Measurements from ENCODE around the gene SLC25A24.
"Not testable (repeated sequence)": the region's sequence is repeated elsewhere in the genome, so short reads cannot be mapped to it uniquely, and the experiment has no call there.

Gene SLC25A24

DNA sequence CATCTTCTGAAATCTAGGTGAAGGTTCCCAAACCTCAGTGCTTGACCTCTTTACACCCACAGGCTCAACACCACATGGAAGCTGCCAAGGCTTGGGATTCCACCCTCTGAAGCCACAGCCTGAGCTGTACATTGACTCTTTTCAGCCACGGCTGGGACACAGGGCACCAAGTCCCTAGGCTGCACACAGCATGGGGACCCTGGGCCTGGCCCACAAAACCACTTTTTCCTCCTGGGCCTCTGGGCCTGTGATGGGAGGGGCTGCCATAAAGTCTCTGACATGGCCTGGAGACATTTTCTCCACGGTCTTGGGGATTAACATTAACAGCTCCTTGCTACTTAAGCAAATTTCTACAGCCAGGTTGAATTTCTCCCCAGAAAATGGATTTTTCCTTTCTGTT is 67.8 kb downstream of the SLC25A24 start:
- not testable (repeated sequence) for DNase-seq

DNA sequence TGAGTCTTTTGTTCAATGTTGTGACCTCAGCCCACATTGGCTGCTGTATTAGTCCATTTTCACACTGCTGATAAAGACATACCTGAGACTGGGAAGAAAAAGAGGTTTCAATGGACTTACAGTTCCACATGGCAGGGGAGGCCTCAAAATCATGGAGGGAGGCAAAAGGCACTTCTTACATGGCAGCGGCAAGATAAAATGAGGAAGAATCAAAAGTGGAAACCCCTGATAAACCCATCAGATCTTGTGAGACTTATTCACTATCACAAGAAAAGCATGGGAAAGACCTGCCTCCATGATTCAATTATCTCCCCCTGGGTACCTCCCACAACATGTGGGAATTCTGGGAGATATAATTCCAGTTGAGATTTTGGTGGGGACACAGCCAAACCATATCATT is 68.9 kb downstream of the SLC25A24 start:
- not testable (repeated sequence) for DNase-seq

DNA sequence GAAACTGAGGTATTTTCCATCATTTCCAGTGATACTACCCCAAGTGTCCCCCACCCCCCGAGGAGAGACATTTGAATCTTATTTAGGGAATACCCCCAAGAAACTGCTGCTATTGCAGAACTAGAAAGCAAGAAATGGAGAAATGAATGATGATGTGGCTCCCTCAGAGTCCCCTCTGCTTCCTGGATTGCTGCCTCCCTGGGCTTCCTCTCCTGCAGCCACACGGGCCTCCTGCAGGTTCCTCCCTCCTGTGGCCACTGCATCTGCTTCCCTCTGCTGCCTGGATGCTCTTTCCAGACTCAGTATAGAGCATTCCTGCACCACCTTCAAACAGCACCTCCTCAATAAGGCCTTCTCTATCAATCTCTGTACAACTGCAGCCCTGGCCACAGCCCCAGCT is 69.3 kb downstream of the SLC25A24 start:
- DNase-seq, result no peak

DNA sequence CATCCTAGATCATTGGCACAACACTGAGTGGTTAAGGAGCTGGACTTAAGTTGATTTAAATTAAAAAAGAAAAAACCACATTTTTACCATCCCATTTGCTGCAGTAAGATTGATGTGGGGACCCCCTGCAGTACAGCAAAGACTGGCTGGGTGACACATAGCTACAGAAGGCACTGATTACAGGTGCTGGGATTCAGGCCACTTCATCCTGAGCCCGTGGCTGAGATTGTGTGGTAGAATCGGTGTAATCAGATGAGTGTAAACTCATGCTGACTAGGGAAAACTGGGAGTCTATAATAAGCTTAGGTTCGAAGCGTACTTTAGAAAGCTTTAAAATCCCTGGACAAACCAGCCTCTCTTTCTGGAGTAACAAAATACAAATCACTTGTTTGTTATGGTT is 70.1 kb downstream of the SLC25A24 start:
- DNase-seq, result no peak

DNA sequence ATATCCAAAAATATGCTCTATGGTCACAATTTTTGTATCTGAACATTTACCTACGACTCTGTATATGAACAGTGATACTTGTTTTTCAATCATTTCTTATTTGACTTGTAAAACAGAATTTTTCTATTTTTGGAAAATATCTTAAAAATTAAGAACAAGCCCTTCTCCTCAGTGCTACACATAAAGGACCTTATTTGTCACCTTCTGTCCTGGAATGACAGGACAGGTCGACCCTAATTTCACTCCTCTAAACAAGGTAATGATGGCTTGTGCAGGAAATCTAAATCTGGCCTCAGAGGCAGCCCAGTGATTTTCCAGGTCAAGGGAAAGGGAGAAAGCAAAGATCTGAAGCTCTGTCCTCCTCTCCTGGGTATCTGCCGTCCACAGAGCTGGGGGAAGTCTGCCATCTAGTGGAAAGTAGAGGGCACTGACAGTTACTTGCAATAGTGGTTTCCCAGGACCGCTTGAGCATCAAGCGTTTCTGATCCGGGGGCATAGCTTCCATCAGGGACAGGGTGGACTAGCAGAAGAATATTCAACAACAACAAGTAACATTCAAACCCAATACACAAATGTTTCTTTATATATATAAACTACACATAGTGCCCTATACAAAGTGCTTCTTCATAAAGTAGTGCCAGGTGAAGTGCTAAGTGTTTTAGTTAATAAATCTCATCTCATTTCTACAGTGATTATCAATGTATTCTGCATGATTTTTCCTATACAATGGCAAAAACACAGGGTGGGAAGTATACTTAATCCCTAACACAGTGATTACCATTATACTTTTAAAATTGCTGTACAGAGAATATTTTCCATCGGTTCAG is 74.6 kb downstream of the SLC25A24 start:
- peak; percentile 69 for DNase-seq

DNA sequence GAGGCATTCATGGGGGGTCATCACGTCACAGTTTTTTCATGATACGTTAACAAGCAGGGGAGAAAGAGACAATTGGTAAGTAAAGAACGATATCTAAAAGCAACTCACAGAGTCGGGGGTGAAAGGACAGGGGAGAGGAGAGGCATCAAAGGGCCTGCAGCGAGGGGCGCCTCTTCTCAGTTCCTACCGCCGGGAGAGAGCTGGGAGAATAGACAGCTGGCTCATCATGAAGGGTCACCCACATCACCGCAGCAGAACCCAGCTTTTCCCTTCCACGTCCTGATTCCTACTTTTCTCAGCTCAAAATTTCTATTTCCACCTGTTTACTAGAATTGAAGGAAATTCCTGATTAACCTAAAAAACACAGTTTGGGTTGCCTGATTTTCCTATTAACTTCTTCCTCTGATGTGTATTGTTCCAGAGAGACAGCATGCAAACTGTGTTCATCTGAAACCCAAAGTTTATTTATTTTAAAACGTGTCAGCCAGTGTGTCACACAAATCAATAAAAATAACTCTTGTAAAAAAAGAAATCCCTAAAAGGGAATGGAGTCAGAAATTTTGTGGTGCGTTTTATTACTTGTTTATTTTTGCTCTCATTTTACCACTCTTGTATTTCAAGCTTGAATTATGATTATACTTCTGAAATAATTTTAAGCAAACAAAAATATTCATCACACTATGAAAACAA is 75.4 kb downstream of the SLC25A24 start:
- no peak for DNase-seq

DNA sequence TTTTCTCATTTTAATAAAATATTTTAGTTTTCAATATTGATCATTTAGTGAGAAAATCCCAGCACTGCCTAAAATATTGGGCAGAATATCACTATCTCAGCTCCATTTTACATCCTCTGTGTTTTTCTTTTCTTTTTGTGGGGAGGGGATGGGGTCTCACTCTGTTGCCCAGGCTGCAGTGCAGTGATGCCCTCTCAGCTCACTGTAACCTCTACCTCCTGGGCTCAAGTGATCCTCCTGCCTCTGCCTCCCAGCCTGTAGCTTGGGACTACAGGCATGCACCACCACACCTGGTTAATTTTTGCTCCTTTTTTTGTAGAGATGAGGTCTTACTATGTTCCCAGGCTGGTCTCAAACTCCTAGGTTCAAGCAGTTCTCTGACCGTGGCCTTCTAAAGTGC is 76.1 kb downstream of the SLC25A24 start:
- no peak for DNase-seq

DNA sequence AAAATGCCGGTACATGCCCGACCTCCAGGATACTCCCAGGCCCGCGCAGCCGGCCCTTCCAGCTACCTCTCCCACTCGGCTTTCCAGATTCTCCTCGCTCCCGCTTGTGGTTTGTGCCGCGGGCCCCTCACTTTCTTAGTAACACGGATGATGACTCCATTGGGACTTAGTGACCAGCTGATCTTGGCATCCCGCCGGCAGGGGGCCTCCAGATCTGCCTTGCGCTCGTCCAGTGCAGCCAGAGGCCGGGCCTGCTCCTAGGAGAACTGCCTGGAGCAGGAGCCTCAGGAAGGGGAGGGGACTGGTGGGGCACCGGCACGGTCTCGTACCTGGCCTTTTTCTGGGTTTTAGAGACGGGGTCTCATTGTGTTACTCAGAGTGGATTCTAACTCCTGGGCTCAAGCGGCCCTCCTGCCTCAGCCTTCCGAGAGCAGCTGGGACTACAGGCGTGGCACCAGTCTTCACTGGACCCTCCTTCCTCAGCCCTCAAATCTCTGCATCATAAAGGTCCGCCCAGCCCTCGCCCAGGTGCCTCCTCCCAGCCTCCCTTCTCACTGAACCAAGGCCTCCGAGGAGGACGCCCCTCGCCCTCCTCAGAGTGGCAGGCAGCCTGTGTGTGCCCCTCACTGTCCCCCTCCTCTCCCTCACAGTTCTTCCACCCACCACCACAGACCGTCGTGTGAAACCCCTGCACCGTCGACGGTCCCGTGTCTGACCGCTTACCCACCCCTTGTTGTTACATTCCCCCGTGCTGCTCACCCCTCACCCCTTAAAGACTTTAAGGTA is 78.6 kb downstream of the SLC25A24 start:
- no peak for DNase-seq

DNA sequence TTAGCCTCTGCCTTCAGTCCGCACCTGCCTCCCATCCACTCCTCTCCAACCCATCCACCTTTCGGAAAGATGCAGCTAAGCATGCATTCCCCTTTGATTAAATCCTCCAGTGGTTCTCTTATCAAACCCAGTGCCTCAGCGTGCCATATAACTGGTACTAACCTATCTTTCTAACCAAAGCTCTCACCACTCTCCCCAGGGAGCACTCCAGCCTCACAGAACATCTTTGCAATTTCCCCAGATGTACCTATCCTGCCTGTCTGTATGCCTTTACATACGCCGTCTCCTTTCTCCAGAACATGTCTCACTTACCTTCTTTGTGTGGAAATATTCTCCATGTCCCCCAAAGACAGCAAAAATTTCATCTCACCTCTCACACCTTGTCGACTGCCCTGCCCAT is 80.0 kb downstream of the SLC25A24 start:
- no peak for DNase-seq

DNA sequence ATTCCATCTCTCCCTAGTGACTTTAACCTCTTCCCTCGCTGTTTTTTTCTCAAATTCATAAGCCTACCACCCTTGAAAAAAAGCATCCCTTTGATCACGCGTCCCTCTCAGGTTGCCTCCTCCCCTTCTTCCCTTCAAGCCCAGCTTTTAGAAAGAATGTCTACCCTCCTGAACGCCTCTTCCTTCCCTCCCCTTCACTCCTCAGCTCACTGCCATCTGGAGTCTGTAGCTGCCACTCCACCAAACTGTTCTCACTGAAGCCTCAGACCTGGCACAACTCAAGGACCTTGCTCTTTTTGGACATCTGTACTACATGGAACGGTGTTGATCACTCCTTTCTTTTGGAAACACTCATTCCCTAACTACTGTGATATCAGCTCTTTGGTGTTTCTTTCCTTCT is 80.6 kb downstream of the SLC25A24 start:
- no peak for DNase-seq

DNA sequence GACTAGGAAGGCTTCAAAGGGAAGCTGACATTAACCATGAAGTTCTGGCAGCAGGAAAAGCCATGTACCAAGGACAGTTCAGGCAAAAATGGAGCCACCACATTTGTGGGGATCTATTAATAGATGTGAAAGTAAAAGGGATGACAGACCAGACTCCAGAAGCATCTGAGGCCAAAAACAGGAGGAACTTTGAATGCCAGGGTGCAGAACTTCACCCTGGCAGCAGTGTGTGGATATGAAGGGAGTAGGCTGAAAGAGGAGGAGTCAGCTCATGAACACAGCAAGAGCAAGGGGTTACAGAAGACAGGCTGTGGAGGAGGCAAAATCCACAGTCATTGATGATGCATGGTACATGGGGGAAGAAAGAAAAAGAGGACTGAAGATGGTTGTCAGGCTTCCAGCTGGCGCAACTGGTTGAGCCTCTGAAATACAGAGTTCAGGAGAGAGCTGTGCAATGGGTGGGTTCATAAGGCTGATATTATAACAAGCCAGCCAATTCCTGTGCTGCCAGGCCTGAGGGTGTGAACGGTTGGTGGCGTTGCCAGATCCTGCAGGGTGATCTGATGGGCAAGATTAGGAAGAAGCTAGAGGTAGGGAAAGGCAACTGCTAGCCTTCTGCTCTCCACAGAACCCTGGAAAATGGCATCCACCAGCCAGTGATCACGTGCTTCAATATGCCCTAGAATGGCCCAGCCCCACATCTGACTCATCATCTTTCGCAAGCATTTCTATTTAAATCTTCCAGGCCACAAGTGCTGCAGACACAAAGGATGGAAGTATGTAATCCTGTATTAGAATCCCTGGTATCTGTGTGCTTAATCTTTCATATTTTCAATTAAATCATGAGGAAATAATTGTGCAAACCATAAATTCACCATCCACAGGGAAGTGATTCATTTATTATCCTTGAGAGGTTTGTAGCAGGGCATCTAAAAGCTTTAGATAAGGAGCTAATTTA is 81.9 kb downstream of the SLC25A24 start:
- DNase-seq, result no peak

DNA sequence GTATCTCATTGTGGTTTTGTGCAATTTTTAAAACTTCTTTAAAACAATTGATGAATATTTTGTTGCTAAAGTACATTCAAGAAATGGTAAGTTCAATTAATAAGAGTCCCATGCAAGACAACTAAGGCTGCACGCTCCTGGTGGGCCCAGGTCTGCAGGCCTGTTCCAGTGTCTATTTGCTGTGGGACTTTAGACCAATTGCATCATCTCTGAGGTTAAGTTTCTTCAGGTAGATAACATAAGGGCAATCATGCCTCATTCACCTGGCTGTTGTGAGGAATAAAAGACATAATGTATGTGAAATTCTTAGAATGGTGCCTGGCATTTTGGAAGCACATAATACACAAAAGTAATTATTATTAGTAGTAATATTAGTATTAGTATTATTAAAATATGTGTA is 82.9 kb downstream of the SLC25A24 start:
- DNase-seq, result no peak

DNA sequence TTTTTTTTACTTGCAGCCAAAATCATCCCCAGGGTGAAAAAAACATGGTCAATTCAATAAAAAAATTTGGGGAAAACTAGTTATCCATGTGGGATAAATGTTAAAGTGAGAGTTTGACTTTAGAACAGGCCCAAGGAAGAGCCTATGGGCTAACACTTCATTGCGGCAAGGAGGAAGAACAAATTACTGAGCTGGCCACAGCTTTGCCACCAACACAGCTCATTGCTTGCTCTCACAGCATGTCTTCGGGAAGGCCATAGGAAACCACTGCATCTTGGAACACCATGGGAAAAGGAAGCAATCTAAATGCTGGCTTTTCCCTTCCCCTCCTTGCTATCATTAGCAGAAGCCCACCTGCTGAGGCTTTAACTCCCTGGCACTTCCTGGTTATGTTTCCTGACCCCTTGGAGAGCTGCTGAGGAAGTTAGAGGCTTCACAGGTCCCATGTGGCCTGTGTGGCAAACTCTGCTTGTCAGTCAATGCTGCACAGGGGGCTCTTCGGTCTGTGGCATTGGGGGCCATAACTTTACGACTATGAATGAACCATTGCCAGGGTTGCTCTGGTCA is 86.0 kb downstream of the SLC25A24 start:
- DNase-seq, result no peak

DNA sequence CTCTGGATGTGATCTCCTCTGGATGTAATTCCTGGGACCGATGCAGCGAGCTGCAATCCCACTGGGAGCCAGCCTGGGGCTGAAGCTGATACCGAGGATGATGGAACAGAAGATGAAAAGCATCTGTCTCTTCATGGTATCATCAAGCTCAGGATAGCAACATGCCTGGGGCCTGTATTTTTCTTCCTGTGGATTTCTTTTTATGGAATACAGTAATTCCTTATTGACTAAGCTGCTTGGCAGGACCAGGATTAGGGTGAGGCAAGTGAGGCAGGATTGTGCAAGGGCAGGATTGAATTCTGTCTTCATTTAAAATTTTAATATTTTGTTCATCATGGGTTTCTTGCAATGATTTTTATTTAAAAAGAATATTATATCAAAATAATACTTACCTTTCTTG is 86.6 kb downstream of the SLC25A24 start:
- DNase-seq, result no peak

DNA sequence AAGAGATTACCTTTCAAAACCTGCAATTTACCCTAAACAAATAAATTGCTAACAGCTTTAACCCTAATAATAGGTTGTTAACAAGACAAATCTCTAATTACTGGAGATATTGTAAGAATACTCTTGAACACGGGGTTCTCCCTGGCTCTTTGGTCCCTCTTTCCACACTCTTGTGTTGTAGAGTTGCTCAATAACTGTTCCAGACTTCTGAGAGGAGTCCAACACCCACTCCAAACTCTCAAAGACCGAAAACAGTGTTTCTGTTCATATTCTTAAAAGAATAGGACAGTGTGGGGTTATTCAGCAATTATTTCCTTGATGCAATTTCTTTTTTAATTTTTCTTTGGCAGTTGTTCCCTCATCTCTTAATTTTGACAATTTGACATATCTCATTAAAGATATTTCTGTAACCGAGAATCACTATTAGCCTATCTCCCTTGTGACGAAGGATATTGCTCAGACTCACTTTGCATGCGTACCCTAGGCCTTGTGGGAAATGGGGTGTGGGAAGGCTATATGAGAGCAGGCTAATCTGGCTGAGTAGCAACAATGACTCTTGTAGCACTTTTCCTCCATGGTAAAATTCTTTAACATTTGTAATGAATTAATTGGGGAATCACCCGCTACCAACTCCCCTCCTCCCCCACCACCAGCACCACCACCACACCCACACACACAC is 90.7 kb downstream of the SLC25A24 start:
- DNase-seq, result no peak

DNA sequence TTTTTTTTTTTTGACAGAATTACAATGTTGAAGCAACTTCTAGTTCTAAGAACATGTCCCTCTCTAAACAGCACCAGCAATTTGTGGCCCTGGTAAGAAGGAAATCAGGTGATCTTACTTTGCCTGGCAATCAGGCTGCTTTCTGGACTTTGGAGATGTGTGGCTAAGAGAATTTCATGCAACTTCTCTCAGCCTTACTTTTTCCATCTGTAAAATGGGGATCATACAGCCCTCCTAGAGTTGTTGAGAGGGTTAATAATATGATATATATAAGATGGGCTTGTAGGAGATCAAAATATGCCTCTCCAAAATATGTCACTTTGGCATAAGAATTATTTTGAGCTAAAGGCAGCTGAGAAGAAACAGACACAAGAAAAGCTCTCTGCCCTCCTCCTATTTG is 92.0 kb downstream of the SLC25A24 start:
- DNase-seq, result no peak

DNA sequence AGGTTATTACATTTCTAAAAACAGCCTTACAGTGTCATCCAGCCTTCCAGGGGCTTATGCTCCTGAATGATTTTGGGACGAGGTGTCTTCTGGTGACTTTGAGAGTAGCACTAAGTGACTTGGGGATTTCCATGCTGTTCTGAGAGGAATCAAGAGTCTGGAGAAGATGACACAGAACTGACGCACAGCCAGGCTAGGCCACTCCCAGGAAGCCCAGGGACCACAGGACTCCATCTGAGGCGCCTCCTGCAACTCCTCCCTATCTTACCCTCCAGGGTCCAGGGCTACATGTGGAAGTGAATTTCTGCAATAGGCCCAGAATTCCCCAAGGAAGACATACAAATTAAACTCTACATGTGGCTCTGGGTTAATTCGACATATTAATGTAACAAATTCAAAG is 92.5 kb downstream of the SLC25A24 start:
- DNase-seq, result no peak

DNA sequence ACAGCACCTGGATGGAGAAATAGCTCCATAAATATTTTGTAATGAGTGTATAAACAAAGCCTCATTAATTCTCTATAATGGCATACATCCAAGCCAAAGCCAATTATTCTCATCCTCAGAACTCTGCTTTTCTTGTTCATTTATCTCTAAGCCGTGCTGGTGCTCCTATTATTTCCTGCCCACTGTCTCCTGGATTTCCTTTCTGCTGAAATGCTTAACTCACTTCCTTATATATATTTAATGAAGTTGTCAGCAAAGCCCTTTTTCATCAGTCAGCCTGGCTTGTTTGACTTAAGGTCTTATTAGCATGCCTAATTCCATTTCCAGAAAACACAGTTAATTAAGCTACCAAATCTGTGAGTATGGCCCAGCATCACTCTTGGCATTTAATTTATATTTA is 93.4 kb downstream of the SLC25A24 start:
- DNase-seq, result no peak

DNA sequence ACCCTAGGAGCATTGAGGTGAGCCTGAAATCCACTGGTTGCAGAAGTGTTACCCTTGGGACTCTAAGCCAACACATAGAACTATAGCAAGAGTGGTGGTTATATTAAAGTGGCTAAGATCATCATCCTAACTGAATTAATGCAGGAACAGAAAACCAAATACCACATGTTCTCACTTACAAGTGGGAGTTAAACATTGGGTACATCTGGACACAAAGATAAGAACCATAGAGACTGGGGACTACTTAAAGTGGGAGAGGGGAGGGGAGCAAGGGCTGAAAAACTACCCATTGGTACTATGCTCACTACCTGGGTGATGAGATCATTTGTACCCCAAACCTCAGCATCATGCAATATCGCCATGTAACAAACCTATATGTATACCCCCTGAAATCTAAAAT is 100.0 kb downstream of the SLC25A24 start:
- DNase-seq, result no peak

DNA sequence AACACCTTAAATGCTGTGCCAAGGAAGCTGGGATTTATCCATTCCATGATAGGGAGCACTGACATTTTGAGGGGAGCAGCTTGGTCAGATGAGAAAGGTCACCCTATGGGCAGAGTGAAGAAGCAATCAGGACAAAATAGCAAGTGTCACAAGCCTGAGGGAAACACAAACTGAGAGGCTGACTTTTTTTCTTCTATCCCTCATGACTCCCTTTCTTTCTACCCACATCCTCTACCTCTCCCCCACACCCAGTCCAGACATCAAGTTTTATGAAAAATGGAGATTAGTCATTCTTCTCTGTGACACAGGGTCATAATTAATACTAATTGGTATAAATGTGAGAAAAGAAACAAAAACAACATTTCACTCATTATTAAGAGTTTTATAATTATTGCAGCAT is 103.1 kb downstream of the SLC25A24 start:
- no peak for DNase-seq

DNA sequence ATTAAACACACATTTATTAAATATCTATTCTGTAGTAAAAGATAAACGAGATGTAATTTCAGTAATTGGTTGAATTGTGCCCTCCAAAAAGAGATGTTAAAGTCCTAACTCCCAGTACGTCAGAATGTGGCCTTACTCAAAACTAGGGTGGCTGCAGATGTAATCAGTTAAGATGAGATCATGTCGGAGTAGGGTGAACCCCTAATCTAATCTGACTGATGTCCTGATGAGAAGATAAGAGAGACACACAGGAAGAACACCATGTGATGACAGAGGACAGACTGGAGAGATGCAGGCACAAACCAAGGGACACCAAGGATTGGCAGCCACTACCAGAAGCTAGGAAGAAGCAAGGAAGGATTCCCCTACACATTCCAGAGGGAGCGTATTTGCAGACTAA is 104.1 kb downstream of the SLC25A24 start:
- no peak for DNase-seq

DNA sequence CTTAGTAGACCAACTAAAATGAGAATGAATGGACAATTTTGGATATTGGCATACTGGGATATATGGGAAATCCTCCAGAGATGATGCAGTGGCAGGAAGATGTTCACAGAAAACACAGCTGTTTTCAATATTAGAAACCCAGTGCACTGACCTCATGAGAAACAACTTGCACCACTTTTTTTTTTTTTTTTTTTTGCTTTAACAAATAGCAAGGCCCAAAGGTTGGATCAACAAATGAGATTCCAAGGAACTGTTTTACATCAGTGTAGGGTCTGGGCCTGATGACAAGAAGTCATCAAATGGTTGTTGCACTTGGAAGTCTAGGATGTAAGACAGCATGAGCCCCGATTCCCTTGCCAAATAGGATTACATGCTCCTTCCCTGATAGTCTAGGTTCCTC is 110.7 kb downstream of the SLC25A24 start:
- no peak for DNase-seq

Data from activated CD8-positive, alpha-beta memory T cell treated with anti-CD3 and anti-CD28 coated beads, Interleukin-2, amount 50 U/mL, for 48 hours (primary cell).